Astrocyte (in vitro differentiated cells and primary cell): ENCODE measurements around the gene PODXL.

Experiments
- CTCF ChIP-seq: IDR thresholded peaks from 2 replicates; pipeline ENCODE4 v1.5.1; 2011; ENCODE audit warnings: low read depth, mild to moderate bottlenecking, inconsistent platforms, low read length, moderate library complexity; ENCODE audit not compliant: insufficient read depth
- EZH2 ChIP-seq: IDR thresholded peaks from 2 replicates; pipeline ENCODE4 v1.6.1; 2012; ENCODE audit warnings: mild to moderate bottlenecking, low read length, inconsistent platforms; ENCODE audit not compliant: insufficient read depth

GRCh38 chr7:131553931-131554330 lies 2.5 kb downstream of the PODXL start:
- no peak for TF ChIP-seq CTCF
- no peak for TF ChIP-seq EZH2
